DND-41 (cell line): ENCODE results near the gene BATF2.

Source experiments
- EZH2 ChIP-seq: IDR thresholded peaks from 3 replicates; pipeline ENCODE4 v1.6.1; 2012; ENCODE audit warnings: borderline replicate concordance, low read depth, mild to moderate bottlenecking, moderate library complexity, low read length, inconsistent platforms; ENCODE audit not compliant: severe bottlenecking
- TF ChIP-seq, protein P1 (sequence below): IDR thresholded peaks from 2 replicates; pipeline ENCODE4 v1.5.1; 2012; ENCODE audit warnings: borderline replicate concordance, low read length, moderate library complexity, mild to moderate bottlenecking; ENCODE audit not compliant: poor library complexity, severe bottlenecking; ENCODE audit errors: extremely low read depth

DNA sequence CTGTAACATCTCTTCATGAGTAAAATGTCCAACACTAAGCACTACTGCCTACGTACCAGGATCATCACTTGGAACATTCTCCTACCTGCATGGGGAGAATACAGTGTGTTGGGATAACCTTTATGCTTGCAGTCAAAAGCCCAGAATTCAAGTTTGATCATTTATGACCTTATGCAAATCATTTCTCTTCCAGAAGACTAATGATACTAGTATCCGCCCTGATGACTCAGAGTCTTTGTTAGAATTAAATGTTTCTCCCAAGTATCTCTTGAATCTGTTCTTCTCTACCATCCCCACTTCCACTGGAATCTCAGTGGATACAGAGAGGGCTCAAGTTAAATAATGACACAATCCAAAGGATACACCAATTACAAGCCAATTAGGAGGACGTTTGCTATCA, 37.3 kb downstream of the BATF2 start:
- TF ChIP-seq, protein P1, sequence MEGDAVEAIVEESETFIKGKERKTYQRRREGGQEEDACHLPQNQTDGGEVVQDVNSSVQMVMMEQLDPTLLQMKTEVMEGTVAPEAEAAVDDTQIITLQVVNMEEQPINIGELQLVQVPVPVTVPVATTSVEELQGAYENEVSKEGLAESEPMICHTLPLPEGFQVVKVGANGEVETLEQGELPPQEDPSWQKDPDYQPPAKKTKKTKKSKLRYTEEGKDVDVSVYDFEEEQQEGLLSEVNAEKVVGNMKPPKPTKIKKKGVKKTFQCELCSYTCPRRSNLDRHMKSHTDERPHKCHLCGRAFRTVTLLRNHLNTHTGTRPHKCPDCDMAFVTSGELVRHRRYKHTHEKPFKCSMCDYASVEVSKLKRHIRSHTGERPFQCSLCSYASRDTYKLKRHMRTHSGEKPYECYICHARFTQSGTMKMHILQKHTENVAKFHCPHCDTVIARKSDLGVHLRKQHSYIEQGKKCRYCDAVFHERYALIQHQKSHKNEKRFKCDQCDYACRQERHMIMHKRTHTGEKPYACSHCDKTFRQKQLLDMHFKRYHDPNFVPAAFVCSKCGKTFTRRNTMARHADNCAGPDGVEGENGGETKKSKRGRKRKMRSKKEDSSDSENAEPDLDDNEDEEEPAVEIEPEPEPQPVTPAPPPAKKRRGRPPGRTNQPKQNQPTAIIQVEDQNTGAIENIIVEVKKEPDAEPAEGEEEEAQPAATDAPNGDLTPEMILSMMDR: no peak
- TF ChIP-seq EZH2: no peak
